ENCODE results near the gene PNPLA5. TPM values are rescaled to one million over a fixed set of nuclear protein-coding genes. Genes with fewer than 3 reads are reported as not detected.

The PNPLA5 gene
- total RNA-seq, 1 donor from 2014 or later, result not detected

DNA sequence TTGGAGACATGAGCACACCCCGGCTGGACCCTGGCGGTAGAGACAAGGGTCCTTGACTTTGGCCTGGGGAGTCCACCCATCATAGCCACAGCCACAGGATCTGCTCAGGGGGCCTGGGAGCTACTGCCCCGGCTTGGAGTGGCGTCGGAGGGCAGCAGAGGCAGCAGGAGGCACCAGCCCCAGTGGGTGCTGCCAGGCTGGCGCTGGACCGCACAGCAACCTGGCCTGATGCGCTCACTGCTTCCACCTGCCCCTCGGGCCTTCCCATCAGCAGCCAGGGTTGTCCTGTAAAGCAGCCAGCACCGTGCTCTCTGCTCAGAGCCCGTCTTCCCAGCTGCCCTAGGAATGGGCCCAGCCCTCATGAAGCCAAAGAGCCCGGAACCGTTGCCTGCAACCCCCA lies 51.4 kb downstream of the PNPLA5 start:
- DNase-seq (ENCODE audit: low read depth, low spot score), result no peak

DNA sequence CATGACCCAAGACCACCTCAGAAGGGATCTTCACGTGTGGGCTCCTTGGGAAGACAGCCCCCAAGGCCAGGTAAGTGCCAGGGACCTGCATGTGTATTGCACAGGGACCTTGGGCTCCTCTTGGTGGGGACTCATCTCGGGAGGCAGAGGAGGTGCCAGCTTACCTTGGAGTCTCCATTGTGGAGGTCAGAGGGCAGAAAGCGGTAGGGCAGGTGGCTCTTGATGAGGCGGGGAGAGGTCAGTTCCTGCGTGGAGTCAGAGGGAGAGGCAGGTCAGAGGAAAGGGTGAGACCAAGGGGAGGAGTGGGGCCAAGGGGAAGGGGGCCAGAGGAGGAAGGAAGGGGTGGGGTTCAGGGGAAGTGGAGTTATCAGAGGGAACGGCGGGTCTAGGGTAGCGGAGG lies 52.0 kb downstream of the PNPLA5 start:
- DNase-seq (ENCODE audit: low read depth, low spot score), result no peak

DNA sequence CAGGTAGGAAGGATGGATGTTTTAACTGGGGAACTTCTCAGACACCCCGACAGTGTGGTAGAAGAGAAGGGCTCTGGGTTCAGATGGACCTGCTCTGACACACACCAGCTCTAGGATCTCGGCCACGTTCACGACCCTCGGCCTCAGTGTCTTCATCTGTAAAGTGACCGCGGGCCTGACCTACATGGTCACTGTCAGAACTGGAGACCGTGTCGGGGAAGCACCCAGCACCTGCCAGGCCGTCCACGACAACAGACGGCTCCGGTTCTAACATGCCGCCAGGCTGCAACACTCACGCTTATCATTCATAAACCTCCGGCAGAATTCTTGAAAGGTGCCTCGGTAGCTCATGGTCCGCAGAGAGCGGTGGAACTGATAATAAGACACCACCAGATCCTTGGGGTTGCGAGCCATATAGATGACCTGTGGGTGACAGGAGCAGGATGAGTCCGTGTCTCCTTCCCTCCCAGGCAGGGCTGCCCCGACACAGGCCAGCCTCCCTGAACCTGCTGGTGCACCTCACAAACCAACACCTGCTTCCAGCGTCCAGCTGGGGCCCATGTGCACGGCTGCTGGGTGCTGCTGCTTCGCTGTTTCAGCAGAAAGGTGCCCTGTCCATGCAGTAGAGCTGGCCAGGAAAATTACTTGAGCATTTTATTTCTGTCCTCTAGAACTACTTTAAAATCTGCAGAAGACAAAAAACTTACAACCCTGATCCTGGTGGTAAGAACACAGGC lies 53.1 kb downstream of the PNPLA5 start:
- no peak for DNase-seq (ENCODE audit: low read depth, low spot score)

DNA sequence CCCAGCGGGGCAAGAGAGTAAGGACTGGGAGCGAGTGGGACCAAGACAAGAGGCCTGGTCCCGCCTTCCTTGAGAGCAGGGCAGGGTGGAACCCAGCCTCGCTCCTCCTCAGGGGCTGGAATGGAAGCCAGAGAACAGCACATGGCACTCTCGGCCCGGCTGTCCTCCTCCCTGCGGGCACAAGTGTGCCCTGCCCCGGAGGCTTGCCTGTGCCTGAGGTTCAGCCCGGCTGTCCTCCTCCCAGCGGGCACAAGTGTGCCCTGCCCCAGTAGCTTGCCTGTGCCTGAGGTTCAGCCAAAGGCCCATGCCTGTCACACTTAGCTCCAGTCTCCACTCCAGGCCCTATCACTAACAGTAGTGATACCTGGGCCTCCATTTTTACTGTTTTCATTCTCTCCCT lies 53.7 kb downstream of the PNPLA5 start:
- no peak for DNase-seq (ENCODE audit: low read depth, low spot score)

DNA sequence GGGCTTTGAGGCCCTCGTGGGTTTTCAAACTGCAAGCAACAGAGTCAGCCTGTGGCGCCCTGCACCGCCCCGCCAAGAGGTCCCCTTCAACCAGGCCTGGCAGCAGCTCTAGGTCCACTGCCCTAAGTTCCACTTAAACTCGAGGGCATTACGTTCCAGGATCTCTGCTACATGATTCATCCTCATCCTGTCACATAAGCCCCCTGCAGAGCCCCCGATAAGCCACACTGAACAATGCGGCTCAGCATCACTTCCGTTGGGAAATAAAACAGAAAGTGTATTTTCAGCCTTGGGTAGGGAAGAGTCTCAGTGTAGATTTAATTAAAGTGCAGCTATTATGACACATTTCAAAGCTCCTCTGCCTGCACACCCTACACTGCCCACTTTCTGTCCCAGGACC lies 54.1 kb downstream of the PNPLA5 start:
- no peak for DNase-seq (ENCODE audit: low read depth, low spot score)

DNA sequence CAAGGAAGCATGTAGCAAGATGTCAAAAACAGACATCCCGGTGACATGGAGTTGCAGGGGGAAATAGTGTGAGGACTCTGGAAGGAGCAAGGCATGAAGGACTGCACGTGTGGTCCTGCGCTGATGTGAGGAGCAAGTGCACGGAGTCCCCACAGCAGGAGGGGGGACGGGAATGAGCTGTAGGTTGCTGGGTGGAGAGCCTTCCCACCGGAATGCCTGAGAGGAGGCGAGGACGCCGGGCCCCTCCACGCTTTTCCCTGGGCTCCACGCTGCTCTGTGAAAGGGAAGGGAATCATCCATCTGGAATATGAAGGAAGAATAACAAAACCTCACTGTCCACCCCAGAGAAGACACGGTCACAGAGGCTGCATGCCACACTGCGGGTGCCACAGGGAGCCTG lies 56.1 kb downstream of the PNPLA5 start:
- no peak for DNase-seq (ENCODE audit: low read depth, low spot score)

DNA sequence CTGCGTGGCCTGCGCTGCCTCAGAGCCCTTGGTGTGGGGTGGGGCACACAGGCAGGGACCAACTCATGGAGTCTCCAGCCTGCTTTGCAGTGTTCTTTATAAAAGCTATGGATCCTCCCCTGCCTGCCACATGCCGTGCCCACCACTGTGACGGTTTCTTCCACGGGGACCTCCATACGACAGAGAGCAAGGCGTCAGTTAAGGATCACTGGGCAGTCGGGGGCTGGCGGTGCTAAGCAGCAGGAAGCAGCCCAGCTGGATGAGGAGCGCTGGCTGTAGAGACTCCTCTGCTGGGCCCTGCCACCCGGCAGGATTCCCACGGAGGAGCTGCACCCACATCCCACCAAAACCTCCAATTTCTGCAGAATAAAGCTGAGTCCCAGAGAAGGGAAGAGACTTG lies 56.6 kb downstream of the PNPLA5 start:
- DNase-seq (ENCODE audit: low read depth, low spot score), result no peak

DNA sequence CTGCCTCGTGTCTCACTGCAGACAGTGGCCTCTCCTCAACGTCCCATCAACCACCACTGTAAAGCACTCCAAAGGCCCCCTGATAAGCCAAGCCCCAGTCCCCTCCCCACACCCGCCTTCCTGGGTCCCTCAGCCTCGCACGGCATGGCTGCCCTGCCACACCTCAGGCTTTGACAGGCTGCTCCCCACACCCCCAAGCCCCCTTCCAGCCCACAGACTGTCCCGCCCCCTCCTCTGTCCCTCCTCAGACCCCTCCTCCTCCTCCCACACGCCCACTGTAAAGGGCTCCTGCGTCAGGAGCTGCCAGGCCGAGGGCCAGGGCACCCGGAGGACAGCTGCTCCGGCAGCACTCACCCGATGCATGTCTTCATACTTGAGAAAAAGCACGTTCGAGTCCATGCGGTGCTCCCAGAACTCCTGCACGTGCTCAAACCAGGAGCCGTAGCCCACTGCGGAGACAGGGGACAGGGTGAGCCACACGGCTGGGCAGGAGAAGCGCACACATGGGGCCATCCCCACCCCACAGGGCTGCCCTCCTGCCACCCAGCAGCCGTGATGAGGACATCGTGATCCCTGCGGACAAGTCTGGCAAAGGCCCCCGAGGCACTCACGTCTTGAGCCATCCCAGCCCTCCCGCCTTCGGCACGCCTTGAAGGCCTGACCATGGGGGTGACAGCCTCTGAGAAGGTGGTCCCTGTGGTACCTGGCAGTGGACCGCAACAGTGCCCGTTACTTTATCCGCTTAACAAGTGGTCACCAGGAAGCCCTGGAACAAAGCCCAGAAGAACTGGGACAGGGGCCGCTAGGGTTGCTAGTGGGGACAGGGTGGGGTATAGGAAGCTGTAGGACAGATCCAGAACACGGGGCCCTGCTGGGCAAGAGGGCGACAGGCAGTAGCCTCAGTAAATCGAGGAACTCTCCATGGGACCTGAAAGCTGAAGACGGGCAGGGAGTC lies 58.2 kb downstream of the PNPLA5 start:
- no peak for DNase-seq (ENCODE audit: low read depth, low spot score)

DNA sequence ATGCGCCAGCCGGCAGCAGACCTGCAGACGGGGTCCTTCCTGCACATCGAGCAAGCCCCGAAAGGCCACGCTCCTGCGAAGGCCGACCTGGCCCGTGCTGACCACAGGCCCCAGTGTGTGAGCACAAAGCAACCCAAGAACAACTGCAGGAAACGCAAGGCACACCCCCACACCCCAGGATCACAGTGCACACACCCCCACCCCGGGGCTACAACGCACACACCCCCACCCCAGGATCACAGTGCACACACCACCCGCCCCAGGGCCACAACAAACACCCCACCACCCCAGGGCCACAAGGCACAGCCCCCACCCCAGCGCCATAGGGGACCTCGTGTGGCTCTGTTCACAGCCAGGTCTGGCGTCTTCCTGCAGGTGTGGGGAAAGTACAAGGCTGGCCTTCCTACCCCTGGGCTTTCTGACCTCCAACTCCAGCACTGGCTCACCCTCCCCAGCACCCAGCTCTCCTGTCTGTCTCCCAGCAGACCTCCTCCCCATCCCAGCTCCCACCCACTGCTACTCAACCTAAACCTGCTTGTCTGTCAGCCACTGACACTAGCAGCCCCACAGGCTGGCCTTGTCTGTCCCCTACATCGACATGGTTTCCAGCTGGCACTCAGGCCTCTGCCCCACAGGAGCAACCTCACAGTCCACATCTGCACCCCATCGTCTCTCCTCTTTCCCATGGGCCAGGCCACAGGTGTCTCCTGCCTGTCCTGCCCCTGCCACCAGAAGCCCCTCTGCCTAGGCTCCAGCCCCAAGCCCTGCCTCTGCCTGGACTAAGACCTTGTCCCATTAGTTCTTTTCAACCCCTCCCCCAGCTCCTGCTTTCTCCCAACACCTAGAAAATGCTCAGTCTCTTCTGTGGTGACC lies 59.2 kb downstream of the PNPLA5 start:
- DNase-seq (ENCODE audit: low read depth, low spot score), result no peak

DNA sequence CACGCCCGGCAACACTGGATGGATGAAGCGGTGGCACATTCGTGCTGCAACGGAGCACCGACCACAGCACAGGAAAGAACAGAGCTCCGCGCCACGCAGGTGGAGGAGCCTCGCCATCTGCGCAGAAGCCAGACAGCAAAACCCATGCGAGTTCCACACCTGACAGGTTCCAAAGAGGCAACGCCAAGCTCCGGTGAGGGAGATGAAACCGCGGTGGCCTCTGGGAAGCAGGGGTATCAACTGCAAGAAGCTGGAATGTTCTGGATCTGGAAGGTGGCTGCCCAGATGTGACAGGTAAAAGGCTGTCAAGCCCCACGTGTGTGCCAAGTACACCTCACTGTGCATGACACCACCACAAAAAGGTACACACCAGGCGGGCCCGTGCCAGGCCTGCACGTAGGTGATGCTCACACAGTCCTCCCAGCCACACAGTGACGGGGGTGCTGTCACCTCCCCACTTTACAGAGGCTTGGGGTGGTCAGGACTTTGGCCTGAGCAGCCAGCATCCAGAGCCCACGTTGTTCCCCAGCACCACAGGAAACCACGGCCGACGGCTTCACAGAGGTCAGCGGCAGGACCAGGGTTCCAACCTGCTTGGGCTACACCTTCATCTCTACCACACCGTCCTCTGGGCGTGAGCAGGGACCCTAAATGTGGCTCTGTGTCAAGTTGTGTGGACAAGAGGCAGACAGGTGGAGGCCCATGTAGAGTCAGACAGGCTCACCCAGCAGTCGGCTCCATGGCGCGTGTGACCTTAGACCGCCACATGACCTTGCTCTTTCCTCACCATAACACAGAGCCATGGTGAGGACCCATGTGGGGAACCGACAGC lies 60.0 kb downstream of the PNPLA5 start:
- no peak for DNase-seq (ENCODE audit: low read depth, low spot score)

DNA sequence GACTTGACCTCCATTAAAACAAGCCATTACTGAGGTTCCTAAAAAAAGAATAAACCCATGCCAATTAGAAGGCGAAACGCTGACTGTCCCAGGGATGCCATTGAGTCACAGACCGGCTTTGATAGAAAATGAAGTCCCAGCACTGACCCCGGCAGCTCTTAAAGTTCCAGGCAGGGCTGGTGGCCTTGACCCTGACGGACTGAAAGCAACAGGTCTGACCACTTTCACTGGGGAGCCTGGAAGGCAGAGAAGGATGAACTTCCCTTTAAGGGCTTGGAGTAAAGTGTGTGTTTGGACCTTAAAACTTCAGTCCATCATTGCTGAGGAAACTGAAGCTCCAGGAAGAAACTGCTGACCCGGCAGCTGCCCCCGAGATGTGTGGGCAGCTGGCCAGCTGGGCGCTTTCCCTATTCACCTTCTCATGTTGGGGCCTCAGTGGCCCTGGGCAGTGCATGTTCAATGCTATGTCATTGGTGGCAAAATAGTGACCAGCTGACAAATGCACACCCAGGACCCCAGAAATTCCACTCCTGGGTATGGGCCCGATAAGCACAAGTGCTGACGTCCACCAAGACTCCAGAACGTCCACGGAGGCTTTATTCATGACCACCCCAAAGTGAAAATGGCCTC lies 60.8 kb downstream of the PNPLA5 start:
- DNase-seq (ENCODE audit: low read depth, low spot score), result no peak

DNA sequence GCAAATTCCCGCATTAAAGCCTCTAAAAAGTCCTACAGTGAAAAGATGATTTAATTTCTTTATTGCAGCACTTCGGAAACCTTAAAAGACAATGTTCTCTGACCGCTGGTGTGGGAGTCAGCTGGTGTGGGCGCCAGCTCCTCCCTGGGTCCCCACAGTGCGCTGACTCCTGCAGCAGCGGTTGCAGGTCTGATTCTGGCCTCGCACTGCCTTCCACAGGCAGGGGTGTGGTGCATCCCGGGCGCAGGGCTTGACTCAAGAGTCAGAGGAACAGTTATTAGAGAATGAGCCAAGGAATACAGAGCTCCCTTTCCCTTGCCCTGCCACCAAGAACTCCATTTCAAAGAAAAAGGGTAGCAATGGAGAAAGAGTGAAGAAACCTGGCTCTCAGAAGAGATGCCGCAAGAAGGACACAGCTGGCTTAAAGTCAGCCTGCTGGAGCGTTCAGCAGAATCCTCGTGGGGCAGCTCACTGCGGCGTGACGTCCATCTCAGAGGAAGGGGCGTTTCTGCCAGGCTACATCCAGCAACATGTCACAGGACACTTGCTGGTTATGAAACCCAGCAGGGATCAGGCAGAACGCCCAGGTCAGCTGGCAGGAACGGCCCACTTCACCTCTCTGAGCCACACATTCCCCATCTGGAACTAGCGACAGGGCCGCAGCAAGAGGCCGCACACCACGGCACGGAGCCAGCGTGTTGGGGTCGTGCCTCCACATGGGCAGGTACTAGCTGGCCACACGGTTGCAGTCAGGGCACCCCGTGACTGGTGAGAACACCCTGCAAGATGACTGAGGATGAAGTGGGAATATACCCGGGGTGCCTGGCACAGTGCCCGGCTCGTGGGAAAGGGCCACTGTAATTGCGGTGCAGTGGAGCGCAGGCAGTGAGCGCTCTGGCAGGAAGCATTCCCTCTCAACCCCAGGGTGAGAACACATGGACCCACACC lies 61.6 kb downstream of the PNPLA5 start:
- DNase-seq (ENCODE audit: low read depth, low spot score), result no peak

Other genes with a start within 250 kb of the PNPLA5 start
- gene EFCAB6, start 79.7 kb downstream of the PNPLA5 start, total RNA-seq, result 0.14 and 0.26 TPM in 2 replicates
- 0.26 TPM in 1 of 2 replicates, not detected in the other for gene SULT4A1, start 29.5 kb downstream of the PNPLA5 start, total RNA-seq
- 2.4 and 2.8 TPM in 2 replicates for gene PNPLA3, start 31.8 kb upstream of the PNPLA5 start, total RNA-seq
- 57.3 and 59.2 TPM in 2 replicates for gene SAMM50, start 63.4 kb upstream of the PNPLA5 start, total RNA-seq
- 128 and 140 TPM in 2 replicates for gene PARVB, start 132.3 kb upstream of the PNPLA5 start, total RNA-seq

Measured in pulmonary artery endothelial cell (primary cell).